Neural crest cell (in vitro differentiated cells): ENCODE results near the gene ADGRG1. TPM values are rescaled to one million over a fixed set of nuclear protein-coding genes. Genes with fewer than 3 reads are reported as not detected.

ENCODE experiments used
- DNase-seq: peaks from one replicate; pipeline ENCODE4 v3.0.0; 2021; ENCODE audit warnings: low read depth, mixed read lengths, low spot score
- H3K27ac Mint-ChIP-seq: one replicate; pipeline ENCODE4 v1.8.0; 2021; ENCODE audit warnings: mild to moderate bottlenecking, mixed read lengths; ENCODE audit not compliant: unreplicated experiment
- H3K27me3 Mint-ChIP-seq: 2 replicates; pipeline ENCODE4 v1.8.0; 2021; ENCODE audit warnings: low read depth, mild to moderate bottlenecking, mixed read lengths
- H3K36me3 Mint-ChIP-seq: 2 replicates; pipeline ENCODE4 v1.8.0; 2021; ENCODE audit warnings: low read depth, mild to moderate bottlenecking, mixed read lengths
- H3K4me1 Mint-ChIP-seq: 2 replicates; pipeline ENCODE4 v1.8.0; 2021; ENCODE audit warnings: mixed read lengths
- H3K4me3 Mint-ChIP-seq: one replicate; pipeline ENCODE4 v1.8.0; 2021; ENCODE audit warnings: mild to moderate bottlenecking, mixed read lengths
- H3K9me3 Mint-ChIP-seq: 2 replicates; pipeline ENCODE4 v1.8.0; 2021; ENCODE audit warnings: mixed read lengths
- CTCF ChIP-seq: fragments of 200-600 bp; sonication (generic); conservative IDR thresholded peaks from 2 replicates; pipeline ENCODE4 v1.5.0; 2021; ENCODE audit warnings: antibody characterized with exemption, mild to moderate bottlenecking
- total RNA-seq: library from RNA; stranded (reverse); gene quantifications from 2 replicates; pipeline ENCODE4 v1.2.1, GENCODE V29; 2021

The ADGRG1 gene
- total RNA-seq, 1 donor from 2014 or later = 58.5 TPM

- Mint-ChIP-seq H3K4me3 (no peak overlapping the region), H3K9me3 (peaks cover 3% of the 10 kb centered on the region), H3K27ac (peak overlapping the region; percentile 30), H3K36me3 (peaks cover 2% of the 10 kb centered on the region), H3K27me3 (no peaks in the 10 kb centered on the region), H3K4me1 (peaks cover 12% of the 10 kb centered on the region)
- DNase-seq = no peak
- TF ChIP-seq CTCF = no peak
Measured at GRCh38 chr16:57601801-57602478, 26.5 kb upstream of the ADGRG1 start.

- Mint-ChIP-seq H3K27me3 (no peaks in the 10 kb centered on the region), H3K9me3 (no peaks in the 10 kb centered on the region), H3K36me3 (no peaks in the 10 kb centered on the region), H3K4me1 (peaks cover 15% of the 10 kb centered on the region), H3K27ac (no peak overlapping the region), H3K4me3 (no peak overlapping the region)
- DNase-seq = no peak
- TF ChIP-seq CTCF = no peak
Measured at GRCh38 chr16:57603115-57604024, 25.1 kb upstream of the ADGRG1 start.

GRCh38 chr16:57604177-57604576, 24.3 kb upstream of the ADGRG1 start:
- H3K4me1 Mint-ChIP-seq = peaks cover 18% of the 10 kb centered on the region
- H3K27me3 Mint-ChIP-seq = no peaks in the 10 kb centered on the region
- H3K36me3 Mint-ChIP-seq = no peaks in the 10 kb centered on the region
- no peak overlapping the region for H3K27ac Mint-ChIP-seq
- no peak for DNase-seq
- TF ChIP-seq CTCF = no peak
- no peak overlapping the region for H3K4me3 Mint-ChIP-seq
- no peaks in the 10 kb centered on the region for H3K9me3 Mint-ChIP-seq

- Mint-ChIP-seq H3K9me3 (no peaks in the 10 kb centered on the region), H3K36me3 (no peaks in the 10 kb centered on the region), H3K27me3 (no peaks in the 10 kb centered on the region), H3K27ac (no peak overlapping the region), H3K4me3 (no peak overlapping the region), H3K4me1 (peaks cover 18% of the 10 kb centered on the region)
- TF ChIP-seq CTCF = no peak
- DNase-seq = no peak
Measured at GRCh38 chr16:57606147-57606846, 22.1 kb upstream of the ADGRG1 start.

GRCh38 chr16:57606847-57607501, 21.5 kb upstream of the ADGRG1 start:
- H3K4me3 Mint-ChIP-seq = no peak overlapping the region
- H3K4me1 Mint-ChIP-seq = peaks cover 18% of the 10 kb centered on the region
- no peaks in the 10 kb centered on the region for H3K27me3 Mint-ChIP-seq
- H3K27ac Mint-ChIP-seq = no peak overlapping the region
- no peak for TF ChIP-seq CTCF
- H3K36me3 Mint-ChIP-seq = no peaks in the 10 kb centered on the region
- DNase-seq = no peak
- no peaks in the 10 kb centered on the region for H3K9me3 Mint-ChIP-seq
